Astrocyte (in vitro differentiated cells and primary cell): Measurements from ENCODE around the gene SCUBE1. TPM values are rescaled to one million over a fixed set of nuclear protein-coding genes. Genes with fewer than 3 reads are reported as not detected.

Source experiments
- DNase-seq: peaks from one replicate; pipeline ENCODE4 v3.0.0-alpha.2; 2010; ENCODE audit warnings: low read depth
- FAIRE-seq: peaks from 2 replicates; lab custom pipeline; 2011; peaks lifted over from hg19 to GRCh38; lab: Jason Lieb, UNC
- H2AFZ ChIP-seq: 2 replicates; pipeline ENCODE4 v1.6.0; 2012; ENCODE audit warnings: low read depth, low read length, inconsistent platforms
- H3K27ac ChIP-seq: 2 replicates; pipeline ENCODE4 v1.5.1; 2011; ENCODE audit warnings: low read depth, low read length, inconsistent platforms
- H3K27me3 ChIP-seq: 2 replicates; pipeline ENCODE4 v1.6.0; 2011; ENCODE audit warnings: low read length, inconsistent platforms; ENCODE audit not compliant: insufficient read depth
- H3K36me3 ChIP-seq: 2 replicates; pipeline ENCODE4 v1.5.1; 2011; ENCODE audit warnings: low read length, inconsistent platforms; ENCODE audit not compliant: insufficient read depth
- H3K4me1 ChIP-seq: 2 replicates; pipeline ENCODE4 v1.5.1; 2011; ENCODE audit warnings: low read length, inconsistent platforms; ENCODE audit not compliant: insufficient read depth
- H3K4me2 ChIP-seq: 2 replicates; pipeline ENCODE4 v1.6.0; 2012; ENCODE audit warnings: low read length, inconsistent platforms
- H3K4me3 ChIP-seq: 2 replicates; pipeline ENCODE4 v1.5.1; 2011; ENCODE audit warnings: low read depth, mild to moderate bottlenecking, low read length, inconsistent platforms; ENCODE audit not compliant: insufficient read depth
- H3K79me2 ChIP-seq: 2 replicates; pipeline ENCODE4 v1.6.0; 2012; ENCODE audit warnings: mild to moderate bottlenecking, low read length, inconsistent platforms; ENCODE audit not compliant: insufficient read depth
- H3K9ac ChIP-seq: 2 replicates; pipeline ENCODE4 v1.6.0; 2012; ENCODE audit warnings: mild to moderate bottlenecking, low read length, inconsistent platforms
- H3K9me3 ChIP-seq: 2 replicates; pipeline ENCODE4 v1.5.1; 2012; ENCODE audit warnings: low read depth, mild to moderate bottlenecking, low read length, inconsistent platforms; ENCODE audit not compliant: insufficient read depth
- H4K20me1 ChIP-seq: 2 replicates; pipeline ENCODE4 v1.6.0; 2012; ENCODE audit warnings: low read length, inconsistent platforms; ENCODE audit not compliant: insufficient read depth
- H3K27ac Mint-ChIP-seq: one replicate; pipeline ENCODE4 v1.8.0; 2021; ENCODE audit warnings: mild to moderate bottlenecking, mixed read lengths; ENCODE audit not compliant: unreplicated experiment
- H3K27me3 Mint-ChIP-seq: one replicate; pipeline ENCODE4 v1.8.0; 2021; ENCODE audit warnings: low read depth, mixed read lengths; ENCODE audit not compliant: unreplicated experiment
- H3K36me3 Mint-ChIP-seq: one replicate; pipeline ENCODE4 v1.8.0; 2021; ENCODE audit warnings: low read depth, mixed read lengths; ENCODE audit not compliant: unreplicated experiment
- H3K4me1 Mint-ChIP-seq: one replicate; pipeline ENCODE4 v1.8.0; 2021; ENCODE audit warnings: low read depth, mixed read lengths; ENCODE audit not compliant: unreplicated experiment
- H3K4me3 Mint-ChIP-seq: one replicate; pipeline ENCODE4 v1.8.0; 2021; ENCODE audit warnings: mild to moderate bottlenecking, moderate library complexity, mixed read lengths; ENCODE audit not compliant: unreplicated experiment
- H3K9me3 Mint-ChIP-seq: one replicate; pipeline ENCODE4 v1.8.0; 2021; ENCODE audit warnings: mild to moderate bottlenecking, mixed read lengths; ENCODE audit not compliant: unreplicated experiment
- EZH2 ChIP-seq: IDR thresholded peaks from 2 replicates; pipeline ENCODE4 v1.6.1; 2012; ENCODE audit warnings: mild to moderate bottlenecking, low read length, inconsistent platforms; ENCODE audit not compliant: insufficient read depth
- total RNA-seq: library from RNA; stranded (reverse); gene quantifications from 2 replicates; pipeline ENCODE4 v1.2.1, GENCODE V29; 2021
- TF ChIP-seq, protein P1 (sequence below): IDR thresholded peaks from 2 replicates; pipeline ENCODE4 v1.5.1; 2011; ENCODE audit warnings: low read depth, mild to moderate bottlenecking, inconsistent platforms, low read length, moderate library complexity; ENCODE audit not compliant: insufficient read depth

SCUBE1 gene
- total RNA-seq, 1 donor from 2014 or later, result 0.07 TPM

GRCh38 chr22:43202326-43202725, 140.8 kb downstream of the SCUBE1 start:
- no peaks in the 10 kb centered on the region for H3K36me3 Mint-ChIP-seq
- H3K27ac Mint-ChIP-seq, result no peak overlapping the region
- peaks cover 9% of the 10 kb centered on the region for H3K4me1 ChIP-seq
- H4K20me1 ChIP-seq, result no peaks in the 10 kb centered on the region
- DNase-seq, result no peak
- H2AFZ ChIP-seq, result no peak overlapping the region
- no peaks in the 10 kb centered on the region for H3K36me3 ChIP-seq
- no peak overlapping the region for H3K4me3 ChIP-seq
- H3K79me2 ChIP-seq, result no peaks in the 10 kb centered on the region
- H3K4me3 Mint-ChIP-seq, result no peak overlapping the region
- H3K27me3 Mint-ChIP-seq, result peaks cover 9% of the 10 kb centered on the region
- FAIRE-seq, result no peak
- no peak overlapping the region for H3K27ac ChIP-seq
- H3K4me2 ChIP-seq, result no peak overlapping the region
- H3K27me3 ChIP-seq, result peaks cover under 1% of the 10 kb centered on the region
- no peaks in the 10 kb centered on the region for H3K4me1 Mint-ChIP-seq
- peaks cover 7% of the 10 kb centered on the region for H3K9me3 Mint-ChIP-seq
- no peaks in the 10 kb centered on the region for H3K9me3 ChIP-seq
- TF ChIP-seq, protein P1, sequence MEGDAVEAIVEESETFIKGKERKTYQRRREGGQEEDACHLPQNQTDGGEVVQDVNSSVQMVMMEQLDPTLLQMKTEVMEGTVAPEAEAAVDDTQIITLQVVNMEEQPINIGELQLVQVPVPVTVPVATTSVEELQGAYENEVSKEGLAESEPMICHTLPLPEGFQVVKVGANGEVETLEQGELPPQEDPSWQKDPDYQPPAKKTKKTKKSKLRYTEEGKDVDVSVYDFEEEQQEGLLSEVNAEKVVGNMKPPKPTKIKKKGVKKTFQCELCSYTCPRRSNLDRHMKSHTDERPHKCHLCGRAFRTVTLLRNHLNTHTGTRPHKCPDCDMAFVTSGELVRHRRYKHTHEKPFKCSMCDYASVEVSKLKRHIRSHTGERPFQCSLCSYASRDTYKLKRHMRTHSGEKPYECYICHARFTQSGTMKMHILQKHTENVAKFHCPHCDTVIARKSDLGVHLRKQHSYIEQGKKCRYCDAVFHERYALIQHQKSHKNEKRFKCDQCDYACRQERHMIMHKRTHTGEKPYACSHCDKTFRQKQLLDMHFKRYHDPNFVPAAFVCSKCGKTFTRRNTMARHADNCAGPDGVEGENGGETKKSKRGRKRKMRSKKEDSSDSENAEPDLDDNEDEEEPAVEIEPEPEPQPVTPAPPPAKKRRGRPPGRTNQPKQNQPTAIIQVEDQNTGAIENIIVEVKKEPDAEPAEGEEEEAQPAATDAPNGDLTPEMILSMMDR, result no peak
- TF ChIP-seq EZH2, result no peak
- H3K9ac ChIP-seq, result no peak overlapping the region

- H3K9me3 ChIP-seq, result no peaks in the 10 kb centered on the region
- H3K79me2 ChIP-seq, result no peaks in the 10 kb centered on the region
- peaks cover 7% of the 10 kb centered on the region for H3K9me3 Mint-ChIP-seq
- H3K9ac ChIP-seq, result no peak overlapping the region
- H3K4me1 ChIP-seq, result peaks cover 11% of the 10 kb centered on the region
- no peak overlapping the region for H3K27ac ChIP-seq
- FAIRE-seq (no peak), DNase-seq (no peak)
- no peak overlapping the region for H3K4me3 ChIP-seq
- no peak overlapping the region for H3K4me2 ChIP-seq
- H3K4me1 Mint-ChIP-seq, result no peaks in the 10 kb centered on the region
- peaks cover 2% of the 10 kb centered on the region for H3K27me3 ChIP-seq
- H3K36me3 ChIP-seq, result no peaks in the 10 kb centered on the region
- no peaks in the 10 kb centered on the region for H3K36me3 Mint-ChIP-seq
- H3K4me3 Mint-ChIP-seq, result no peak overlapping the region
- no peak overlapping the region for H2AFZ ChIP-seq
- peaks cover 9% of the 10 kb centered on the region for H3K27me3 Mint-ChIP-seq
- H4K20me1 ChIP-seq, result no peaks in the 10 kb centered on the region
- H3K27ac Mint-ChIP-seq, result no peak overlapping the region
- TF ChIP-seq EZH2, result no peak
- TF ChIP-seq, protein P1, result no peak
Measured at GRCh38 chr22:43201486-43202219, 141.5 kb downstream of the SCUBE1 start.

GRCh38 chr22:43200555-43200954, 142.6 kb downstream of the SCUBE1 start:
- Histone ChIP-seq H3K4me1 (peaks cover 11% of the 10 kb centered on the region), H3K9ac (no peak overlapping the region), H3K4me2 (no peak overlapping the region), H3K79me2 (no peaks in the 10 kb centered on the region), H3K4me3 (no peak overlapping the region), H4K20me1 (no peaks in the 10 kb centered on the region), H3K27me3 (peaks cover 2% of the 10 kb centered on the region), H3K9me3 (no peaks in the 10 kb centered on the region), H3K27ac (no peak overlapping the region), H3K36me3 (no peaks in the 10 kb centered on the region), H2AFZ (no peak overlapping the region)
- FAIRE-seq (no peak), DNase-seq (no peak)
- Mint-ChIP-seq H3K4me3 (no peak overlapping the region), H3K36me3 (no peaks in the 10 kb centered on the region), H3K9me3 (peaks cover 6% of the 10 kb centered on the region), H3K4me1 (no peaks in the 10 kb centered on the region), H3K27ac (no peak overlapping the region), H3K27me3 (peaks cover 7% of the 10 kb centered on the region)
- TF ChIP-seq, protein P1, result no peak
- TF ChIP-seq EZH2, result no peak
